WTC11 (cell line): ENCODE data around the gene DRC3. TPM values are rescaled to one million over a fixed set of nuclear protein-coding genes. Genes with fewer than 3 reads are reported as not detected.

ENCODE experiments used
- ATAC-seq: fragments of 200-7000 bp; cut with Tn5 transposase; 2 replicates; pipeline ENCODE4 v1.10.0; 2021; ENCODE audit warnings: mild to moderate bottlenecking, moderate library complexity
- CTCF ChIA-PET: fragments of 300-600 bp; sonication (Branson Sonifier 250); formaldehyde crosslinking; loops from one replicate; lab custom pipeline; 2021; ENCODE audit warnings: antibody characterized with exemption; lab: Charles Lee
- POLR2A ChIA-PET: fragments of 350-600 bp; sonication (Branson Sonifier 250); formaldehyde crosslinking; loops from one replicate; lab custom pipeline; 2021; ENCODE audit warnings: antibody characterized with exemption; lab: Charles Lee
- DNase-seq: peaks from one replicate; pipeline ENCODE4 v3.0.0; 2021; ENCODE audit warnings: low spot score
- H3K27ac Mint-ChIP-seq: 2 replicates; pipeline ENCODE4 v1.8.0; 2021; ENCODE audit warnings: mixed read lengths
- H3K27me3 Mint-ChIP-seq: 2 replicates; pipeline ENCODE4 v1.8.0; 2021; ENCODE audit warnings: low read depth, mild to moderate bottlenecking, moderate library complexity, mixed read lengths
- H3K36me3 Mint-ChIP-seq: 2 replicates; pipeline ENCODE4 v1.8.0; 2021; ENCODE audit warnings: mixed read lengths
- H3K4me1 Mint-ChIP-seq: 2 replicates; pipeline ENCODE4 v1.8.0; 2022; ENCODE audit warnings: mixed read lengths
- H3K4me3 Mint-ChIP-seq: 2 replicates; pipeline ENCODE4 v1.8.0; 2021; ENCODE audit warnings: mild to moderate bottlenecking, moderate library complexity, mixed read lengths
- H3K9me3 Mint-ChIP-seq: 2 replicates; pipeline ENCODE4 v1.8.0; 2021; ENCODE audit warnings: mixed read lengths
- CBFB ChIP-seq: sonication (generic); formaldehyde crosslinking; IDR thresholded peaks from 2 replicates; pipeline ENCODE4 v1.8.1; 2022; ENCODE audit warnings: mild to moderate bottlenecking, low read depth, missing genetic modification reagents
- ESRRA ChIP-seq: sonication (generic); formaldehyde crosslinking; IDR thresholded peaks from 2 replicates; pipeline ENCODE4 v1.8.1; 2022; ENCODE audit warnings: mild to moderate bottlenecking, missing genetic modification reagents, borderline replicate concordance
- GABPB1 ChIP-seq: sonication (generic); formaldehyde crosslinking; IDR thresholded peaks from 2 replicates; pipeline ENCODE4 v1.8.1; 2023; ENCODE audit warnings: mild to moderate bottlenecking, missing genetic modification reagents
- GRHL2 ChIP-seq: fragments of 250-450 bp; sonication (Bioruptor Pico); IDR thresholded peaks from 2 replicates; pipeline ENCODE4 v1.8.0; 2022; ENCODE audit warnings: mild to moderate bottlenecking, moderate library complexity; ENCODE audit not compliant: insufficient replicate concordance, severe bottlenecking
- GTF2I ChIP-seq: fragments of 250-450 bp; sonication (Bioruptor Pico); conservative IDR thresholded peaks from 2 replicates; pipeline ENCODE4 v1.4.0; 2021; ENCODE audit warnings: mild to moderate bottlenecking
- JUN ChIP-seq: sonication (generic); formaldehyde crosslinking; IDR thresholded peaks from 2 replicates; pipeline ENCODE4 v1.8.0; 2023; ENCODE audit warnings: mild to moderate bottlenecking, missing genetic modification reagents
- MXD4 ChIP-seq: fragments of 250-450 bp; sonication (Bioruptor Pico); IDR thresholded peaks from 2 replicates; pipeline ENCODE4 v1.8.0; 2021; ENCODE audit warnings: mild to moderate bottlenecking, moderate library complexity, borderline replicate concordance
- NFYB ChIP-seq: sonication (generic); formaldehyde crosslinking; conservative IDR thresholded peaks from 2 replicates; pipeline ENCODE4 v1.8.0; 2022; ENCODE audit warnings: low read depth, missing genetic modification reagents
- RORB ChIP-seq: fragments of 250-450 bp; sonication (Bioruptor Pico); IDR thresholded peaks from 2 replicates; pipeline ENCODE4 v1.9.0; 2021; ENCODE audit warnings: mild to moderate bottlenecking
- SMAD3 ChIP-seq: sonication (generic); formaldehyde crosslinking; IDR thresholded peaks from 2 replicates; pipeline ENCODE4 v1.8.0; 2022; ENCODE audit warnings: missing genetic modification reagents, mild to moderate bottlenecking, borderline replicate concordance
- SOX15 ChIP-seq: fragments of 250-450 bp; sonication (Bioruptor Pico); IDR thresholded peaks from 2 replicates; pipeline ENCODE4 v1.9.0; 2021; ENCODE audit warnings: mild to moderate bottlenecking
- TP53 ChIP-seq: sonication (generic); formaldehyde crosslinking; IDR thresholded peaks from 2 replicates; pipeline ENCODE4 v1.8.1; 2023; ENCODE audit warnings: mild to moderate bottlenecking, missing genetic modification reagents
- ZNF121 ChIP-seq: sonication (generic); formaldehyde crosslinking; IDR thresholded peaks from 2 replicates; pipeline ENCODE4 v1.8.0; 2023; ENCODE audit warnings: missing genetic modification reagents
- ZNF317 ChIP-seq: sonication (generic); formaldehyde crosslinking; IDR thresholded peaks from 2 replicates; pipeline ENCODE4 v1.8.1; 2023; ENCODE audit warnings: low read depth, mild to moderate bottlenecking, moderate library complexity, missing genetic modification reagents, borderline replicate concordance
- total RNA-seq: library from RNA; stranded (reverse); gene quantifications from 3 replicates; pipeline ENCODE4 v1.2.3, GENCODE V29; 2021
- TF ChIP-seq, protein P1 (sequence below): sonication (generic); formaldehyde crosslinking; IDR thresholded peaks from 2 replicates; pipeline ENCODE4 v1.8.1; 2023; ENCODE audit warnings: mild to moderate bottlenecking, missing genetic modification reagents
- TF ChIP-seq, protein P2 (sequence below): fragments of 200-600 bp; IDR thresholded peaks from 2 replicates; pipeline ENCODE4 v1.8.0; 2022; ENCODE audit warnings: antibody characterized with exemption
- TF ChIP-seq, protein P3 (sequence below): fragments of 250-450 bp; sonication (Bioruptor Pico); conservative IDR thresholded peaks from 2 replicates; pipeline ENCODE4 v1.9.0; 2021; ENCODE audit warnings: mild to moderate bottlenecking

Gene DRC3
- total RNA-seq, 1 experiment from 2014 or later, result 0.42 TPM

DNA sequence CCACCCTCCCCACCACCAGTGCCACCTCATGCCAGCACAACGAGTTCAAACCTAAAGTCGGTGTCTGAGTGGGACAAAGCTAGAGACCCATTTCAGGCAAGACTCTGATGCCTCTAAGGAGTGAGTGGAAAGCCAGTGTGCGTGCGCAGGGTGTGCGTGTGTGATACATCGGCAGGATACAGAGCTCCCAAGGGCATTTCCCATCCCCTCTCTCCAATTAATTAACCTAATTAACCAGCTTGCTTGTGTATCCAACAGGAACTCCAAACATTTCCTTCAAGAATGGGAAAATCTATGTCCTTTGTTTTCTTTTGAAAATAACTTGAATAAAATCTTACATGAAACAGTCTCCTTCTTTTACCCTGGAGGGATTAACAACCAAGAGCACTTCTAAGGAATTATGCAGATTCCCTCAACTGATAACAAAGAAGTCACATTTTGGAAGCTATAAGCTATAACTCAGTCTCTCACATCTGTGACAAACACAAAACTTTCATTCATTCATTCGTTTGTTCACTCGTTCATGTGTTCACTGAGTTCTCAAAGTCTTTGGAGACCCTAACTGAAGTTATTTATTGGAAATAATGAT, 56.4 kb downstream of the DRC3 start:
- TF ChIP-seq JUN (CRISPR knock-in tag) (no peak), MXD4 (no peak), ZNF317 (CRISPR knock-in tag) (no peak), ZNF121 (CRISPR knock-in tag) (no peak), ESRRA (CRISPR knock-in tag) (no peak), SOX15 (no peak)
- DNase-seq (no peak), ATAC-seq (no peak)
- POLR2A ChIA-PET, result no interaction called here
- Mint-ChIP-seq H3K36me3 (no peaks in the 10 kb centered on the region), H3K27me3 (no peaks in the 10 kb centered on the region), H3K4me3 (no peak overlapping the region), H3K27ac (no peak overlapping the region), H3K4me1 (no peaks in the 10 kb centered on the region), H3K9me3 (no peaks in the 10 kb centered on the region)
- CTCF ChIA-PET, result interaction anchor here (0.7 to 1.3 kb wide), 3 partner anchors 35 to 110 kb away, joined by 4 to 5 read pairs (median 4); no protein-coding TSS in a partner anchor

DNA sequence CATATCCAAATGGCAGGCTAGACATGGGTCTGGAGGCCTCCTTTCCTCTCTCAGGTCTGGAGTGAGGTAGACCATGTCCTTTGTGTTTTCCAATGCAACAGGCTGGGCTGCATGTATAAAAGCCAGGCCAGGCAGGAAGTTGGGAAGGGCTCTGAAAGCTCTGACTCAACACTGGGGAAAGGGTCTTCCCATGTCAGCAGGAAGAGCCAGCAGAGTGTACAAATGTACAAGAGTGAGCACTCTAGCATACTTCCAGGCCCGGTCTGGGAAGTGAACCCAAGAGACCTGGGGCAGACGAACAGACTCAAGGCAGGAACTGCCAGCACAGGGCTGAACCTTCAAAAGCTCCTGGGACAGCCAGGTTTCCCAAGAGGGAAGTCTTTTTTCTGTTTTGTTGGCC, 59.3 kb downstream of the DRC3 start:
- no peaks in the 10 kb centered on the region for H3K27me3 Mint-ChIP-seq
- no peak for TF ChIP-seq RORB (CRISPR knock-in tag)
- no peak for TF ChIP-seq GRHL2 (CRISPR knock-in tag)
- no peak for TF ChIP-seq CBFB (CRISPR knock-in tag)
- TF ChIP-seq, protein P1, sequence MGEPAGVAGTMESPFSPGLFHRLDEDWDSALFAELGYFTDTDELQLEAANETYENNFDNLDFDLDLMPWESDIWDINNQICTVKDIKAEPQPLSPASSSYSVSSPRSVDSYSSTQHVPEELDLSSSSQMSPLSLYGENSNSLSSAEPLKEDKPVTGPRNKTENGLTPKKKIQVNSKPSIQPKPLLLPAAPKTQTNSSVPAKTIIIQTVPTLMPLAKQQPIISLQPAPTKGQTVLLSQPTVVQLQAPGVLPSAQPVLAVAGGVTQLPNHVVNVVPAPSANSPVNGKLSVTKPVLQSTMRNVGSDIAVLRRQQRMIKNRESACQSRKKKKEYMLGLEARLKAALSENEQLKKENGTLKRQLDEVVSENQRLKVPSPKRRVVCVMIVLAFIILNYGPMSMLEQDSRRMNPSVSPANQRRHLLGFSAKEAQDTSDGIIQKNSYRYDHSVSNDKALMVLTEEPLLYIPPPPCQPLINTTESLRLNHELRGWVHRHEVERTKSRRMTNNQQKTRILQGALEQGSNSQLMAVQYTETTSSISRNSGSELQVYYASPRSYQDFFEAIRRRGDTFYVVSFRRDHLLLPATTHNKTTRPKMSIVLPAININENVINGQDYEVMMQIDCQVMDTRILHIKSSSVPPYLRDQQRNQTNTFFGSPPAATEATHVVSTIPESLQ (CRISPR knock-in tag), result no peak
- TF ChIP-seq, all 79 proteins: peak for 0
- Mint-ChIP-seq H3K36me3 (no peaks in the 10 kb centered on the region), H3K27ac (peak overlapping the region; percentile 42; the same call in 1 of the 2 replicates), H3K4me3 (no peak overlapping the region), H3K4me1 (no peaks in the 10 kb centered on the region), H3K9me3 (no peaks in the 10 kb centered on the region)
- ChIA-PET POLR2A (no interaction called here), CTCF (interaction anchor here (0.7 to 2.2 kb wide), 3 partner anchors 39 to 143 kb away, joined by 3 to 19 read pairs (median 17); no protein-coding TSS in a partner anchor)
- no peak for ATAC-seq
- DNase-seq, result no peak

DNA sequence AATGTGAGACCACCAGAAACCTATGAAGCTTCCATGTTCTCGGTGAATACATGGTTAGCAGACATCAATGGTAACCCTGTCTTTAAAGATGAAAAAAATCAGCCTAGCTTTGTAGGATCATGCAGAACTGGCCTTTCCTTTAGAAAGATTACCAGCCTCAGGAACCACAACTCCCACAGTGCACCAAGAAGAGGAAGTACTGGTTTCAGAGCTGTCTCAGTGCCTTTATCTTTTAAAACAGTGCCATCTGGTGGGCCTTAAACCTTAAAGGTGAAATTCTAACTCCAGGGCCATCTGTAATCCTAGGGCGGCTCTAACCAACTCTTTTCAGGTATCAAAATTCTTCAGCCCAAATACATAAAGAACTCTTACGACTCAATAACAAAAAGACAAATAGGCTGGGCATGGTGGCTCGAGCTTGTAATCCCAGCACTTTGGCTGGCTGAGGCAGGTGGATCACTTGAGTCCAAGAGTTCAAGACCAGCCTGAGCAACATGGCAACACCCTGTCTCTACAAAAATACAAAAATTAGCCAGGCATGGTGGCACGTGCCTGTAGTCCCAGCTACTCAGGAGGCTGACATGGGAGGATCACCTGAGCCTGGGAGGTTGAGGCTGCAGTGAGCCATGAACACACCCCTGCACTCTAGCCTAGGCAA, 60.9 kb downstream of the DRC3 start:
- Mint-ChIP-seq H3K36me3 (no peaks in the 10 kb centered on the region), H3K27me3 (no peaks in the 10 kb centered on the region), H3K4me3 (no peak overlapping the region), H3K9me3 (no peaks in the 10 kb centered on the region), H3K27ac (no peak overlapping the region), H3K4me1 (peaks cover 11% of the 10 kb centered on the region)
- ChIA-PET CTCF (interaction anchor here (0.8 to 3.1 kb wide), 17 partner anchors 9 to 536 kb away, joined by 3 to 32 read pairs (median 5); partner anchors contain the start of genes DRC3 and TOM1L2), POLR2A (no interaction called here)
- no peak for TF ChIP-seq TP53
- TF ChIP-seq NFYB (CRISPR knock-in tag), result no peak
- TF ChIP-seq, protein P2, sequence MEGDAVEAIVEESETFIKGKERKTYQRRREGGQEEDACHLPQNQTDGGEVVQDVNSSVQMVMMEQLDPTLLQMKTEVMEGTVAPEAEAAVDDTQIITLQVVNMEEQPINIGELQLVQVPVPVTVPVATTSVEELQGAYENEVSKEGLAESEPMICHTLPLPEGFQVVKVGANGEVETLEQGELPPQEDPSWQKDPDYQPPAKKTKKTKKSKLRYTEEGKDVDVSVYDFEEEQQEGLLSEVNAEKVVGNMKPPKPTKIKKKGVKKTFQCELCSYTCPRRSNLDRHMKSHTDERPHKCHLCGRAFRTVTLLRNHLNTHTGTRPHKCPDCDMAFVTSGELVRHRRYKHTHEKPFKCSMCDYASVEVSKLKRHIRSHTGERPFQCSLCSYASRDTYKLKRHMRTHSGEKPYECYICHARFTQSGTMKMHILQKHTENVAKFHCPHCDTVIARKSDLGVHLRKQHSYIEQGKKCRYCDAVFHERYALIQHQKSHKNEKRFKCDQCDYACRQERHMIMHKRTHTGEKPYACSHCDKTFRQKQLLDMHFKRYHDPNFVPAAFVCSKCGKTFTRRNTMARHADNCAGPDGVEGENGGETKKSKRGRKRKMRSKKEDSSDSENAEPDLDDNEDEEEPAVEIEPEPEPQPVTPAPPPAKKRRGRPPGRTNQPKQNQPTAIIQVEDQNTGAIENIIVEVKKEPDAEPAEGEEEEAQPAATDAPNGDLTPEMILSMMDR, result peak; percentile 39; the same call in 1 of the 2 replicates
- TF ChIP-seq ZNF121 (CRISPR knock-in tag), result peak; percentile 90
- TF ChIP-seq GTF2I (CRISPR knock-in tag), result no peak
- TF ChIP-seq, protein P1 (CRISPR knock-in tag), result no peak
- no peak for TF ChIP-seq SMAD3 (CRISPR knock-in tag)
- no peak for TF ChIP-seq SOX15
- TF ChIP-seq, protein P3, sequence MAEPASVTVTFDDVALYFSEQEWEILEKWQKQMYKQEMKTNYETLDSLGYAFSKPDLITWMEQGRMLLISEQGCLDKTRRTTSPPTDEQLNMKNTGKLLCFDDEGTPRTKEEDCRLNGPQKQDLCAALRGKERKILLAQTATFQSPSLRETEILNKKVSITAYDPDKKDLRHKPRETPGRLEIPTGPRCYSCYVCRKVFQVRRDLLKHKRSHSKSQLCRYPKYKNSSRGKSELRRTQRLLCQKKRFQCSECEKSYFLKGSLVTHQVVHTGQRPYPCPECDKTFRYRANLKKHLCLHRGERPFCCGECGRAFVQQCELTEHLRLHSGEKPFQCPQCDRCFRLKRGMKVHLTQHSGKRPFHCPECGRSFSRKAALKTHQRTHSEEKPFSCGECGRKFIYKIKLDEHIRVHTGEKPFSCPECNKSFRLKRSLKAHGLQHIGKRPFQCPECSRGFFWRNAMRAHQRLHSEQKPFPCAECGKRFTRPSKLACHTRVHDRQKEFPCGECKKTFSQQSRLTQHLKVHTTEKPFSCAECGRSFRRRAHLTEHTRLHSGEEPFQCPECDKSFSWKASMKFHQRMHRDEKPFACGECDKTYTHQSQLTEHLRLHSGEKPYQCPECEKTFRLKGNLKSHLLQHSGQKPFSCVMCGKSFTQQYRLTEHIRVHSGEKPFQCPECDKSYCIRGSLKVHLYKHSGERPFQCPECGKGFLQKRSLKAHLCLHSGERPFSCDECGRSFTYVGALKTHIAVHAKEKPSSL, result no peak
- TF ChIP-seq CBFB (CRISPR knock-in tag), result no peak
- peak; percentile 44; the same call in 1 of the 2 replicates for TF ChIP-seq GABPB1 (CRISPR knock-in tag)
- DNase-seq (no peak), ATAC-seq (peak; percentile 95)
